GM12865 (cell line): ENCODE measurements around the gene TMPRSS2.
"Not testable (repeated sequence)": the region's sequence is repeated elsewhere in the genome, so short reads cannot be mapped to it uniquely, and the experiment has no call there.

Source experiments
- DNase-seq: peaks from one replicate; pipeline ENCODE4 v3.0.0; 2010; ENCODE audit warnings: low read depth
- H3K4me3 ChIP-seq: 2 replicates; pipeline ENCODE4 v1.5.1; 2011; ENCODE audit warnings: mild to moderate bottlenecking, low read depth, low read length, control low read depth
- CTCF ChIP-seq: IDR thresholded peaks from 2 replicates; pipeline ENCODE4 v1.5.1; 2011; ENCODE audit warnings: low read length, control low read depth, low read depth, inconsistent platforms; ENCODE audit not compliant: insufficient read depth; ENCODE audit errors: missing control alignments

Gene TMPRSS2

GRCh38 chr21:41429305-41429704 is 78.7 kb downstream of the TMPRSS2 start:
- DNase-seq: no peak
- no peak for TF ChIP-seq CTCF
- peak overlapping the region; percentile 21 for H3K4me3 ChIP-seq

- no peak for DNase-seq
- H3K4me3 ChIP-seq: peak overlapping the region; percentile 21
- no peak for TF ChIP-seq CTCF
These were observed 79.1 kb downstream of the TMPRSS2 start for GRCh38 chr21:41428847-41429246.

GRCh38 chr21:41428311-41428710 is 79.6 kb downstream of the TMPRSS2 start:
- H3K4me3 ChIP-seq: peak overlapping the region; percentile 79
- no peak for DNase-seq
- TF ChIP-seq CTCF: no peak

GRCh38 chr21:41427556-41427955 is 80.4 kb downstream of the TMPRSS2 start:
- H3K4me3 ChIP-seq: peak overlapping the region; percentile 79
- no peak for TF ChIP-seq CTCF
- DNase-seq: no peak

GRCh38 chr21:41426676-41427404 is 81.1 kb downstream of the TMPRSS2 start:
- H3K4me3 ChIP-seq: peak overlapping the region; percentile 79
- DNase-seq: peak; percentile 54
- TF ChIP-seq CTCF: no peak

GRCh38 chr21:41425954-41426675 is 81.8 kb downstream of the TMPRSS2 start, which contains the start of gene MX1:
Gene MX1, plus strand, starts transcription at chr21:41426239. Its CDS starts 5,832 bp downstream, at chr21:41432071.
- H3K4me3 ChIP-seq: peak within 1 kb of the TSS; percentile 79
- peak; percentile 97 for DNase-seq
- TF ChIP-seq CTCF: no peak

GRCh38 chr21:41425588-41425953 is 82.4 kb downstream of the TMPRSS2 start:
- no peak for TF ChIP-seq CTCF
- peak overlapping the region; percentile 79 for H3K4me3 ChIP-seq
- DNase-seq: no peak

- not testable (repeated sequence) for DNase-seq, H3K4me3 ChIP-seq
These were observed 84.7 kb downstream of the TMPRSS2 start for GRCh38 chr21:41423305-41423636.
